Vagina (tissue), 2 donors: ENCODE results near the gene ZNF638. TPM values are rescaled to one million over a fixed set of nuclear protein-coding genes. Genes with fewer than 3 reads are reported as not detected.

Experiments used
- DNase-seq, 2 donors: peaks; one replicate each; pipeline ENCODE4 v3.0.0-alpha.2; 2017; ENCODE audit errors: extremely low spot score in 2 of 2
- H3K27ac ChIP-seq: fragments of 200-600 bp; sonication (generic); one replicate; pipeline ENCODE4 v1.5.1; 2019
- H3K27me3 ChIP-seq: fragments of 200-600 bp; sonication (generic); one replicate; pipeline ENCODE4 v1.5.1; 2019
- H3K36me3 ChIP-seq, 2 donors: fragments of 200-600 bp; sonication (generic); one replicate each; pipeline ENCODE4 v1.5.1; 2017 to 2019
- H3K4me1 ChIP-seq: fragments of 200-600 bp; sonication (generic); one replicate; pipeline ENCODE4 v1.5.1; 2019
- H3K4me3 ChIP-seq, 2 donors: fragments of 200-600 bp; sonication (generic); 1 replicate in 1 of 2; 2 replicates in 1 of 2; pipeline ENCODE4 v1.5.1; 2016 to 2019
- H3K9me3 ChIP-seq: fragments of 200-600 bp; sonication (generic); one replicate; pipeline ENCODE4 v1.5.1; 2019
- POLR2A ChIP-seq, 2 donors: fragments of 450-650 bp; IDR thresholded peaks; one replicate each; pipeline ENCODE4 v1.6.1; 2017; ENCODE audit warnings: antibody characterized with exemption in 2 of 2, mild to moderate bottlenecking in 2 of 2, moderate library complexity in 2 of 2
- POLR2AphosphoS5 ChIP-seq, 2 donors: sonication (generic); formaldehyde crosslinking; IDR thresholded peaks; one replicate each; pipeline ENCODE4 v1.9.0; 2017; ENCODE audit warnings: antibody characterized with exemption in 2 of 2, mild to moderate bottlenecking in 2 of 2, low read depth in 1 of 2; ENCODE audit not compliant: insufficient read depth in 1 of 2
- intact Hi-C: fragments of 100-400 bp; cut with DNase I; formaldehyde crosslinking; loops from one replicate; pipeline ENCODE4 v1.15.1; 2023
- total RNA-seq: library from RNA; depleted of rRNA; stranded (reverse); fragments of >200 nt; gene quantifications from one replicate; pipeline ENCODE4 v1.2.3, GENCODE V29; 2016
- TF ChIP-seq, protein P1 (sequence below), 3 experiments: fragments of 450-650 bp in 2 of 3; fragments of 200-600 bp in 1 of 3; sonication (generic) in 1 of 3; IDR thresholded peaks; one replicate each; pipeline ENCODE4 v1.5.1; 2017 to 2019; ENCODE audit warnings: antibody characterized with exemption in 3 of 3, mild to moderate bottlenecking in 2 of 3, moderate library complexity in 2 of 3

The ZNF638 gene
- total RNA-seq, 1 donor from 2014 or later = 139 TPM

- intact Hi-C loops = no loop called here
- H3K27ac ChIP-seq = no peak overlapping the region
- no peaks in the 10 kb centered on the region for H3K4me1 ChIP-seq
- H3K4me3 ChIP-seq = no peak overlapping the region
- TF ChIP-seq, protein P1, sequence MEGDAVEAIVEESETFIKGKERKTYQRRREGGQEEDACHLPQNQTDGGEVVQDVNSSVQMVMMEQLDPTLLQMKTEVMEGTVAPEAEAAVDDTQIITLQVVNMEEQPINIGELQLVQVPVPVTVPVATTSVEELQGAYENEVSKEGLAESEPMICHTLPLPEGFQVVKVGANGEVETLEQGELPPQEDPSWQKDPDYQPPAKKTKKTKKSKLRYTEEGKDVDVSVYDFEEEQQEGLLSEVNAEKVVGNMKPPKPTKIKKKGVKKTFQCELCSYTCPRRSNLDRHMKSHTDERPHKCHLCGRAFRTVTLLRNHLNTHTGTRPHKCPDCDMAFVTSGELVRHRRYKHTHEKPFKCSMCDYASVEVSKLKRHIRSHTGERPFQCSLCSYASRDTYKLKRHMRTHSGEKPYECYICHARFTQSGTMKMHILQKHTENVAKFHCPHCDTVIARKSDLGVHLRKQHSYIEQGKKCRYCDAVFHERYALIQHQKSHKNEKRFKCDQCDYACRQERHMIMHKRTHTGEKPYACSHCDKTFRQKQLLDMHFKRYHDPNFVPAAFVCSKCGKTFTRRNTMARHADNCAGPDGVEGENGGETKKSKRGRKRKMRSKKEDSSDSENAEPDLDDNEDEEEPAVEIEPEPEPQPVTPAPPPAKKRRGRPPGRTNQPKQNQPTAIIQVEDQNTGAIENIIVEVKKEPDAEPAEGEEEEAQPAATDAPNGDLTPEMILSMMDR (IDR thresholded peaks at IDR 0.05) = no peak
- no peak for TF ChIP-seq POLR2AphosphoS5 (IDR thresholded peaks at IDR 0.05; ENCODE audit: insufficient read depth in 1 of 2, low read depth in 1 of 2)
- no peak for TF ChIP-seq POLR2A (IDR thresholded peaks at IDR 0.05)
- no peaks in the 10 kb centered on the region for H3K9me3 ChIP-seq
- H3K36me3 ChIP-seq = peaks cover 0 to 28% of the 10 kb centered on the region in 2 donors
- no peak for DNase-seq
- no peaks in the 10 kb centered on the region for H3K27me3 ChIP-seq
Measured at GRCh38 chr2:71388214-71388613, 56.6 kb downstream of the ZNF638 start.

DNA sequence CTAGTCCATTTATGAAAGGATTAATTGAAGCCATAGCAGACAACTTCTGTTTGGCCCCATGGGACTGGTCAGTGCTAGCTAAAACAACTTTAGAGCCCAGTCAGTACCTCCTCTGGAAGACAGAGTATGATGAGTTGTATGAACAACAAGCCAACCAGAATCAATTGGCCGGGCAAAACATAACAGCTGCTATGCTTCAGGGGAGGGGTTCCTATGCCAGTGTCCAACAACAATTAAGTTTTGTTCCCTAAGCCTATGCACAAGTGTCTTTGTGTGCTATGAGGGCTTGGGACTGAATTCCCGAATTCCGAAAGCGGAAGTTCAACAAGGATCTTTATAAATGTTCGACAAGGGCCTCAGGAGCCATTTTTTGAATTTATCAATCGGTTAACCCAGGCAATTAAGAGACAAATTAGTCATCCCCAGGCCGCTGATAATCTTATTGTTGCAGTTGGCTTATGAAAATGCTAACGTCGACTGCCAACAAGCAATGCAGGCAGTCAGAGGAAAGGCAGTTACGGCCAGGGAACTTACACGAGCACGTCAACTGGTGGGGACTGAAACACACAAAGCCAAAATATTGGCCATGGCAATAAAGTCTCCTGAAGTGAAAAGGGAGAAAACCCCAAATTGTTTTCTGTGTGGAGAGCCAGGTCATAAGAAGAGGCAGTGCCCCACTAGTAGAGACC, 57.9 kb downstream of the ZNF638 start:
- H3K27me3 ChIP-seq = no peaks in the 10 kb centered on the region
- H3K4me3 ChIP-seq = no peak overlapping the region
- no peak for TF ChIP-seq POLR2A (IDR thresholded peaks at IDR 0.05)
- no peak for TF ChIP-seq POLR2AphosphoS5 (IDR thresholded peaks at IDR 0.05; ENCODE audit: insufficient read depth in 1 of 2, low read depth in 1 of 2)
- TF ChIP-seq, protein P1 (IDR thresholded peaks at IDR 0.05) = no peak
- no peaks in the 10 kb centered on the region for H3K9me3 ChIP-seq
- no peak for DNase-seq
- no peak overlapping the region for H3K27ac ChIP-seq
- peaks cover 0 to 41% of the 10 kb centered on the region in 2 donors for H3K36me3 ChIP-seq
- intact Hi-C loops = no loop called here
- H3K4me1 ChIP-seq = no peaks in the 10 kb centered on the region

DNA sequence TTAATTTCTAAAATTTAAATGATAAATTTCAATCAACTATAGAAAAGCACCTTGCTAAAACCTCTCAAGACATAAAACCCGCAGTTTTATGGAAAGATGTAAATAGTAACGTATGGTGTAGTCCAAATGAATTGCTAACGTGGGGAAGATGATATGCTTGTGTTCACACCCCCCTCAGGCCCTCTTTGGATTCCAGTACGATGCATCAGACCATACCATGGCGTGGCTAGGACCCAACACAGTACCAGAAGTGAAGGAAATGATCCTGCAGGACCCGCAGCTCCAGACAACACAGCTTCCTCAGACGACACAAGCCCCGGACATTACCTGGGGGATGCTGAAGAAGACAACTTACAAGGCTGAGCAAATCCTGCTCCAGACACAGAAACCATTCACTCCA, 61.6 kb downstream of the ZNF638 start:
- Histone ChIP-seq H3K36me3 (peaks cover 0 to 48% of the 10 kb centered on the region in 2 donors), H3K4me1 (no peaks in the 10 kb centered on the region), H3K27ac (no peak overlapping the region), H3K9me3 (no peaks in the 10 kb centered on the region), H3K27me3 (no peaks in the 10 kb centered on the region), H3K4me3 (no peak overlapping the region)
- DNase-seq = no peak
- intact Hi-C loops = no loop called here
- TF ChIP-seq POLR2AphosphoS5 (IDR thresholded peaks at IDR 0.05; ENCODE audit: insufficient read depth in 1 of 2, low read depth in 1 of 2) (no peak), POLR2A (IDR thresholded peaks at IDR 0.05) (no peak)
- TF ChIP-seq, protein P1 (IDR thresholded peaks at IDR 0.05) = no peak

- intact Hi-C loops = no loop called here
- no peak for DNase-seq
- no peak overlapping the region for H3K27ac ChIP-seq
- peaks cover 0 to 47% of the 10 kb centered on the region in 2 donors for H3K36me3 ChIP-seq
- no peaks in the 10 kb centered on the region for H3K4me1 ChIP-seq
- H3K27me3 ChIP-seq = no peaks in the 10 kb centered on the region
- H3K9me3 ChIP-seq = no peaks in the 10 kb centered on the region
- H3K4me3 ChIP-seq = no peak overlapping the region
- TF ChIP-seq POLR2A (IDR thresholded peaks at IDR 0.05) (no peak), POLR2AphosphoS5 (IDR thresholded peaks at IDR 0.05; ENCODE audit: insufficient read depth in 1 of 2, low read depth in 1 of 2) (no peak)
- TF ChIP-seq, protein P1 (IDR thresholded peaks at IDR 0.05) = no peak
Measured at GRCh38 chr2:71395471-71395870, 63.9 kb downstream of the ZNF638 start.

DNA sequence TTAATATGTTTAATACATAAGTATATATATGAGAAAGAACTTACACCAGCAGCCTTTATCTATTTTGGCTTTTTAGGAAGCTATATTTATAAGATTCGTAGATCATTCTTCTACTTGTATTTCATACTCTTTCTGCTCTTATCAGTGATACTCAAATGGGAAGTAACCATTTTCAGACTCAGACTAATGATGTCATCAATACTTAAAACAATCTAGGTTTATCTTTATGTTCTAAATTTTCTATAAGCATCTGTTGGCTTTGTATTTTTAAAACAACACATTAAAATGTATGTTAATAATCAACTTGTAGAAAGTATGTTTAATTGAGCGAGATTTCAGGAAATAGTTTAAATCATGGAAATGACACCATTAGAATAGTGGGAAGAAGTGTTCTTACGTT, 70.8 kb downstream of the ZNF638 start:
- no peaks in the 10 kb centered on the region for H3K4me1 ChIP-seq
- H3K27ac ChIP-seq = no peak overlapping the region
- TF ChIP-seq POLR2A (IDR thresholded peaks at IDR 0.05) = no peak
- no peak for TF ChIP-seq POLR2AphosphoS5 (IDR thresholded peaks at IDR 0.05; ENCODE audit: insufficient read depth in 1 of 2, low read depth in 1 of 2)
- TF ChIP-seq, protein P1 (IDR thresholded peaks at IDR 0.05) = no peak
- no peak for DNase-seq
- H3K27me3 ChIP-seq = no peaks in the 10 kb centered on the region
- no peaks in the 10 kb centered on the region for H3K9me3 ChIP-seq
- H3K4me3 ChIP-seq = no peak overlapping the region
- peaks cover 0 to 69% of the 10 kb centered on the region in 2 donors for H3K36me3 ChIP-seq
- intact Hi-C loops = no loop called here
